ENCODE measurements around the gene TTLL12. TPM values are rescaled to one million over a fixed set of nuclear protein-coding genes. Genes with fewer than 3 reads are reported as not detected.

The TTLL12 gene
- polyA plus RNA-seq, 1 experiment: 12.6 TPM

- TF ChIP-seq CTCF (IDR thresholded peaks at IDR 0.05; ENCODE audit: insufficient read depth, low read depth, low read length): no peak
- no peaks in the 10 kb centered on the region for H3K27me3 ChIP-seq (ENCODE audit: control insufficient read depth, insufficient read depth, low read length)
- DNase-seq (ENCODE audit: low read depth): no peak
- H3K36me3 ChIP-seq (ENCODE audit: control insufficient read depth, insufficient read depth, low read length): peaks cover 30% of the 10 kb centered on the region
- no peak overlapping the region for H3K4me3 ChIP-seq (ENCODE audit: low read depth, low read length)
- POLR2A ChIA-PET: no interaction called here
- CTCF ChIA-PET: interaction anchor here (1.5 kb wide), 1 partner anchor 31 kb away, joined by 3 read pairs; no protein-coding TSS in a partner anchor
Measured at GRCh38 chr22:43169310-43170130, 17.4 kb downstream of the TTLL12 start.

- H3K36me3 ChIP-seq (ENCODE audit: control insufficient read depth, insufficient read depth, low read length): peaks cover 23% of the 10 kb centered on the region
- TF ChIP-seq CTCF (IDR thresholded peaks at IDR 0.05; ENCODE audit: insufficient read depth, low read depth, low read length): no peak
Measured at GRCh38 chr22:43168471-43169309, 18.2 kb downstream of the TTLL12 start.

GRCh38 chr22:43167001-43167589 is 19.8 kb downstream of the TTLL12 start:
- peaks cover 31% of the 10 kb centered on the region for H3K36me3 ChIP-seq (ENCODE audit: control insufficient read depth, insufficient read depth, low read length)

More at GRCh38 chr22:43168471-43169309, 18.2 kb downstream of the TTLL12 start:
- ChIA-PET CTCF (no interaction called here), POLR2A (no interaction called here)
- peak; percentile 29 for DNase-seq (ENCODE audit: low read depth)
- Histone ChIP-seq H3K4me3 (ENCODE audit: low read depth, low read length) (no peak overlapping the region), H3K27me3 (ENCODE audit: control insufficient read depth, insufficient read depth, low read length) (no peaks in the 10 kb centered on the region)

GRCh38 chr22:43166132-43166930 is 20.6 kb downstream of the TTLL12 start:
- no peak for TF ChIP-seq CTCF (IDR thresholded peaks at IDR 0.05; ENCODE audit: insufficient read depth, low read depth, low read length)
- no peaks in the 10 kb centered on the region for H3K27me3 ChIP-seq (ENCODE audit: control insufficient read depth, insufficient read depth, low read length)
- CTCF ChIA-PET: interaction anchor here (0.6 to 1.2 kb wide), 2 partner anchors 22 to 220 kb away, joined by 3 read pairs; no protein-coding TSS in a partner anchor
- DNase-seq (ENCODE audit: low read depth): no peak
- H3K36me3 ChIP-seq (ENCODE audit: control insufficient read depth, insufficient read depth, low read length): peaks cover 28% of the 10 kb centered on the region
- POLR2A ChIA-PET: no interaction called here
- H3K4me3 ChIP-seq (ENCODE audit: low read depth, low read length): no peak overlapping the region

More at GRCh38 chr22:43167001-43167589, 19.8 kb downstream of the TTLL12 start:
- CTCF ChIA-PET: interaction anchor here (0.6 to 1.2 kb wide), 2 partner anchors 21 to 219 kb away, joined by 3 read pairs; no protein-coding TSS in a partner anchor
- H3K27me3 ChIP-seq (ENCODE audit: control insufficient read depth, insufficient read depth, low read length): no peaks in the 10 kb centered on the region
- POLR2A ChIA-PET: no interaction called here
- no peak for TF ChIP-seq CTCF (IDR thresholded peaks at IDR 0.05; ENCODE audit: insufficient read depth, low read depth, low read length)
- no peak overlapping the region for H3K4me3 ChIP-seq (ENCODE audit: low read depth, low read length)
- DNase-seq (ENCODE audit: low read depth): no peak
